Adrenal gland (tissue), 12 donors: ENCODE data around the gene PPL. TPM values are rescaled to one million over a fixed set of nuclear protein-coding genes. Genes with fewer than 3 reads are reported as not detected.

Source experiments
- DNase-seq, 7 donors: peaks; one replicate each; pipeline ENCODE4 v3.0.0-alpha.2; 2019 to 2020
- H3K27ac ChIP-seq, 5 donors: fragments of 200-600 bp; sonication (generic) in 4 of 5; 1 replicate in 3 of 5; 2 replicates in 2 of 5; pipeline versions ENCODE4 v1.5.1 to v1.8.0; 2016 to 2020; ENCODE audit warnings: mild to moderate bottlenecking in 1 of 5
- H3K27me3 ChIP-seq: fragments of 200-600 bp; 2 replicates; pipeline ENCODE4 v1.8.0; 2021
- H3K36me3 ChIP-seq, 2 donors: fragments of 200-600 bp; replicated peaks in 1 of 2; 1 replicate in 1 of 2; 2 replicates in 1 of 2; pipeline versions ENCODE4 v1.5.1 to v1.8.0; 2018 to 2022
- H3K4me1 ChIP-seq, 2 donors: fragments of 200-600 bp; replicated peaks in 1 of 2; 1 replicate in 1 of 2; 2 replicates in 1 of 2; pipeline versions ENCODE4 v1.5.1 to v1.8.0; 2018 to 2021
- H3K4me3 ChIP-seq, 4 donors: fragments of 200-600 bp; sonication (generic) in 3 of 4; one replicate each; pipeline ENCODE4 v1.5.1; 2016 to 2018
- H3K9me3 ChIP-seq, 3 donors: fragments of 200-600 bp; sonication (generic) in 1 of 3; replicated peaks in 1 of 3; 1 replicate in 2 of 3; 2 replicates in 1 of 3; pipeline versions ENCODE4 v1.5.1 to v1.8.0; 2016 to 2021
- CTCF ChIP-seq, 6 experiments: fragments of 450-650 bp in 4 of 6; fragments of 200-600 bp in 2 of 6; sonication (generic) in 1 of 6; IDR thresholded peaks; 1 replicate in 5 of 6; 2 replicates in 1 of 6; pipeline versions ENCODE4 v1.5.1 to v1.8.0; 2016 to 2021; ENCODE audit warnings: antibody characterized with exemption in 6 of 6, mild to moderate bottlenecking in 2 of 6, moderate library complexity in 1 of 6
- POLR2A ChIP-seq, 2 donors: fragments of 450-650 bp; IDR thresholded peaks; one replicate each; pipeline ENCODE4 v1.6.1; 2017; ENCODE audit warnings: antibody characterized with exemption in 2 of 2, mild to moderate bottlenecking in 2 of 2, moderate library complexity in 1 of 2
- WGBS, 4 donors: extraction: QIAGEN DNeasy Blood & Tissue Kit in 2 of 4; methylation state at CpG; one replicate each; pipeline versions ENCODE4 v1.1.5 to v1.1.7; 2013 to 2017; 5-methylcytosine and 5-hydroxymethylcytosine counted together
- intact Hi-C, 2 donors: fragments of 100-400 bp; cut with DNase I; formaldehyde crosslinking; loops; one replicate each; pipeline versions ENCODE4 v1.14.1 to v1.15.0; 2022 to 2023
- polyA plus RNA-seq, 3 donors: library from polyadenylated mRNA; stranded (reverse); fragments of 200-250 nt in 2 of 3; fragments of 350-450 nt in 1 of 3; fragmentation: Illumina TruSeq in 1 of 3; extraction: RNeasy Lipid Tissue Mini Kit (QIAGEN cat#74804) in 1 of 3; gene quantifications; one replicate each; pipeline ENCODE4 v1.2.3, GENCODE V29; 2013 to 2014
- total RNA-seq, 9 donors: library from RNA; depleted of rRNA in 4 of 9; stranded (reverse); fragments of >200 nt in 4 of 9; fragments of 120-200 nt in 1 of 9; fragmentation: NEBNext Ultra II Directional in 1 of 9; extraction: Animal tissue kit (Norgen Biotek cat#: 25700) in 1 of 9; gene quantifications; one replicate each; pipeline versions ENCODE4 v1.1.0 to v1.2.4, GENCODE V29; 2013 to 2023
- donor health status: healthy with polysubstance abuse.
- donor health status: Bipolar disorder and iron deficiency.
- donor health status: DM: yes; HTN: yes; CAD: no.
- donor health status: DM: no; HTN: no; CAD: no.
- donor health status: DM: no; HTN: no; CAD: no.
- donor health status: DM: yes; HTN: yes; CAD: no.

Gene PPL
- total and polyA plus RNA-seq, 12 donors: 0.38 to 20.9 (median 14.7) TPM

GRCh38 chr16:4938683-4939030 lies 1.7 kb upstream of the PPL start:
- WGBS, 4 donors: 78 to 88% (median 86%) methylated on average over 5 of the region's 5 CpGs
- DNase-seq: no peak
- Histone ChIP-seq H3K27me3 (no peaks in the 10 kb centered on the region), H3K36me3 (no peaks in the 10 kb centered on the region), H3K4me1 (peaks cover 25 to 32% of the 10 kb centered on the region in 2 donors), H3K4me3 (no peak overlapping the region), H3K27ac (no peak overlapping the region), H3K9me3 (no peaks in the 10 kb centered on the region)
- intact Hi-C loops: no loop called here
- TF ChIP-seq POLR2A (IDR thresholded peaks at IDR 0.05): no peak
- no peak for TF ChIP-seq CTCF (IDR thresholded peaks at IDR 0.05)

- intact Hi-C loops: no loop called here
Observed at GRCh38 chr16:4937782-4938682, 1.1 kb upstream of the PPL start.

GRCh38 chr16:4936181-4936990 lies 562 bp downstream of the PPL start:
- H3K36me3 ChIP-seq: no peaks in the 10 kb centered on the region
- H3K4me3 ChIP-seq: peak overlapping the region in 3 of 4 donors; percentile 31 to 69 (median 48)
- WGBS, 4 donors: 4 to 6% (median 5%) methylated on average over 6 to 64 of the region's 64 CpGs
- intact Hi-C loops: no loop called here
- TF ChIP-seq CTCF (IDR thresholded peaks at IDR 0.05) (peak in 3 of 6 experiments; percentile 9 to 25 (median 15)), POLR2A (IDR thresholded peaks at IDR 0.05) (no peak)
- peaks cover 11 to 19% of the 10 kb centered on the region in 2 donors for H3K4me1 ChIP-seq
- no peaks in the 10 kb centered on the region for H3K9me3 ChIP-seq
- no peaks in the 10 kb centered on the region for H3K27me3 ChIP-seq
- peak overlapping the region in 1 of 5 donors; percentile 87 for H3K27ac ChIP-seq
- peak in 1 of 7 donors; percentile 25 for DNase-seq

More at GRCh38 chr16:4937782-4938682, 1.1 kb upstream of the PPL start:
- H3K36me3 ChIP-seq: no peaks in the 10 kb centered on the region
- TF ChIP-seq CTCF (IDR thresholded peaks at IDR 0.05): no peak
- WGBS, 4 donors: 70 to 75% (median 73%) methylated on average over 11 to 16 of the region's 16 CpGs
- H3K4me1 ChIP-seq: peaks cover 19 to 26% of the 10 kb centered on the region in 2 donors
- no peaks in the 10 kb centered on the region for H3K27me3 ChIP-seq
- peak overlapping the region in 3 of 5 donors; percentile 0 to 87 (median 57) for H3K27ac ChIP-seq
- H3K9me3 ChIP-seq: no peaks in the 10 kb centered on the region
- no peak overlapping the region for H3K4me3 ChIP-seq
- peak in 3 of 7 donors; percentile 62 to 69 (median 66) for DNase-seq

GRCh38 chr16:4935241-4935855 lies 1.6 kb downstream of the PPL start:
- Histone ChIP-seq H3K36me3 (no peaks in the 10 kb centered on the region), H3K27ac (peak overlapping the region in 1 of 5 donors; percentile 63), H3K9me3 (no peaks in the 10 kb centered on the region), H3K4me3 (peak overlapping the region in 1 of 4 donors; percentile 69), H3K4me1 (peaks cover 11 to 19% of the 10 kb centered on the region in 2 donors), H3K27me3 (no peaks in the 10 kb centered on the region)
- DNase-seq: peak; percentile 64 to 95 (median 92)
- 53 to 62% (median 61%) methylated on average over 5 to 19 of the region's 19 CpGs for WGBS, 4 donors
- intact Hi-C loops: no loop called here
- TF ChIP-seq CTCF (IDR thresholded peaks at IDR 0.05) (peak in 1 of 6 experiments; percentile 22), POLR2A (IDR thresholded peaks at IDR 0.05) (no peak)
